Lung (tissue), 12 donors: ENCODE data around the gene HDHD3. TPM values are rescaled to one million over a fixed set of nuclear protein-coding genes. Genes with fewer than 3 reads are reported as not detected.

Experiments used
- ATAC-seq: fragments of 200-7000 bp; cut with Tn5 transposase; one replicate; pipeline ENCODE4 v1.9.1; 2020; ENCODE audit warnings: moderate number of reproducible peaks; ENCODE audit not compliant: insufficient read depth, low FRiP score
- DNase-seq, 3 donors: peaks; one replicate each; pipeline ENCODE4 v3.0.0-alpha.2; 2013 to 2017
- H3K27ac ChIP-seq, 2 donors: one replicate each; pipeline ENCODE4 v1.5.1; 2013; ENCODE audit warnings: mild to moderate bottlenecking in 2 of 2, moderate library complexity in 2 of 2, control low read depth in 1 of 2, inconsistent platforms in 1 of 2, low read depth in 1 of 2, low read length in 1 of 2
- H3K27me3 ChIP-seq, 3 donors: one replicate each; pipeline ENCODE4 v1.5.1; 2013; ENCODE audit warnings: low read length in 2 of 3; ENCODE audit not compliant: control insufficient read depth in 3 of 3, insufficient read depth in 3 of 3
- H3K36me3 ChIP-seq, 4 donors: one replicate each; pipeline ENCODE4 v1.5.1; 2013; ENCODE audit warnings: low read length in 4 of 4, mild to moderate bottlenecking in 1 of 4, moderate library complexity in 1 of 4; ENCODE audit not compliant: control insufficient read depth in 4 of 4, insufficient read depth in 4 of 4
- H3K4me1 ChIP-seq, 5 donors: one replicate each; pipeline ENCODE4 v1.5.1; 2013; ENCODE audit warnings: low read length in 5 of 5, mild to moderate bottlenecking in 2 of 5, moderate library complexity in 1 of 5; ENCODE audit not compliant: control insufficient read depth in 5 of 5, insufficient read depth in 5 of 5
- H3K4me3 ChIP-seq: one replicate; pipeline ENCODE4 v1.5.1; 2013; ENCODE audit warnings: mild to moderate bottlenecking, control low read depth, moderate library complexity
- H3K9ac ChIP-seq, 2 donors: one replicate each; pipeline ENCODE4 v1.5.1; 2013; ENCODE audit warnings: low read length in 2 of 2, control low read depth in 1 of 2; ENCODE audit not compliant: insufficient read depth in 1 of 2
- H3K9me3 ChIP-seq, 4 donors: one replicate each; pipeline ENCODE4 v1.5.1; 2013; ENCODE audit warnings: low read length in 3 of 4, mild to moderate bottlenecking in 1 of 4, moderate library complexity in 1 of 4; ENCODE audit not compliant: control insufficient read depth in 4 of 4, insufficient read depth in 3 of 4
- WGBS, 2 donors: extraction: QIAGEN DNeasy Blood & Tissue Kit; methylation state at CpG; one replicate each; pipeline ENCODE4 v1.1.7; 2013; 5-methylcytosine and 5-hydroxymethylcytosine counted together
- polyA plus RNA-seq, 2 donors: library from polyadenylated mRNA; stranded (reverse); fragments of 200-250 nt; gene quantifications; one replicate each; pipeline ENCODE4 v1.2.1, GENCODE V29; 2013
- total RNA-seq, 2 donors: library from RNA; depleted of rRNA in 1 of 2; stranded (reverse); fragments of >200 nt in 1 of 2; gene quantifications; one replicate each; pipeline ENCODE4 v1.2.1, GENCODE V29; 2014 to 2021
- TF ChIP-seq, protein P1 (sequence below): IDR thresholded peaks from 2 replicates; pipeline ENCODE4 v1.5.1; 2012; ENCODE audit warnings: mild to moderate bottlenecking; ENCODE audit errors: control extremely low read depth, extremely low read depth
- donor health status: control.
- donor health status: control.
- donor health status: Bipolar disorder and iron deficiency.
- donor health status: healthy.
- donor health status: DM: yes; HTN: yes; CAD: no.

The HDHD3 gene
- total and polyA plus RNA-seq, 4 donors, result 17.0 to 21.1 (median 18.9) TPM

DNA sequence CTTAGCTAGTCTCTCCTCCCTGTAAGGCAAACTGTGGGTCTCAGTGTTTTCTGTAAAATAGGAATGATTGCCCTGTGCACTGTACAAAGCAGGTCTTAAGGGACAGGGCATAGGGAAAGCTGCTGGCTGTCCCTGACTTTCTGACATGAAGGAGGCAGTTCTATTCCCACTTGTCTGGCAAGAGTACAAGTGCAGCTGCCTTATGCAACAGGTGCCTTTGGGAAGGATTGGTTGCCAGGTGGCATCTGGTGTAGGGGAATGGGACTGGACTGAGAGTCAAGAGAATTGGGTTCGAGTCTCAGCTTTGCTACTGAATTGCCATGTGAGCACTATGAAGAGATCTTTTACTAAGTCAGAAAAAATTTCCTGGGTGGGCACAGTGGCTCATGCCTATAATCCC lies 17.4 kb downstream of the HDHD3 start:
- DNase-seq (no peak), ATAC-seq (no peak)
- Histone ChIP-seq H3K27me3 (peaks cover 0 to 2% (median 2%) of the 10 kb centered on the region in 3 donors), H3K36me3 (no peaks in the 10 kb centered on the region), H3K9ac (no peak overlapping the region), H3K4me1 (no peaks in the 10 kb centered on the region), H3K4me3 (no peak overlapping the region), H3K9me3 (no peaks in the 10 kb centered on the region), H3K27ac (no peak overlapping the region)
- 89 to 90% methylated on average over 1 of the region's 1 CpG for WGBS, 2 donors
- TF ChIP-seq, protein P1, sequence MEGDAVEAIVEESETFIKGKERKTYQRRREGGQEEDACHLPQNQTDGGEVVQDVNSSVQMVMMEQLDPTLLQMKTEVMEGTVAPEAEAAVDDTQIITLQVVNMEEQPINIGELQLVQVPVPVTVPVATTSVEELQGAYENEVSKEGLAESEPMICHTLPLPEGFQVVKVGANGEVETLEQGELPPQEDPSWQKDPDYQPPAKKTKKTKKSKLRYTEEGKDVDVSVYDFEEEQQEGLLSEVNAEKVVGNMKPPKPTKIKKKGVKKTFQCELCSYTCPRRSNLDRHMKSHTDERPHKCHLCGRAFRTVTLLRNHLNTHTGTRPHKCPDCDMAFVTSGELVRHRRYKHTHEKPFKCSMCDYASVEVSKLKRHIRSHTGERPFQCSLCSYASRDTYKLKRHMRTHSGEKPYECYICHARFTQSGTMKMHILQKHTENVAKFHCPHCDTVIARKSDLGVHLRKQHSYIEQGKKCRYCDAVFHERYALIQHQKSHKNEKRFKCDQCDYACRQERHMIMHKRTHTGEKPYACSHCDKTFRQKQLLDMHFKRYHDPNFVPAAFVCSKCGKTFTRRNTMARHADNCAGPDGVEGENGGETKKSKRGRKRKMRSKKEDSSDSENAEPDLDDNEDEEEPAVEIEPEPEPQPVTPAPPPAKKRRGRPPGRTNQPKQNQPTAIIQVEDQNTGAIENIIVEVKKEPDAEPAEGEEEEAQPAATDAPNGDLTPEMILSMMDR, result no peak

DNA sequence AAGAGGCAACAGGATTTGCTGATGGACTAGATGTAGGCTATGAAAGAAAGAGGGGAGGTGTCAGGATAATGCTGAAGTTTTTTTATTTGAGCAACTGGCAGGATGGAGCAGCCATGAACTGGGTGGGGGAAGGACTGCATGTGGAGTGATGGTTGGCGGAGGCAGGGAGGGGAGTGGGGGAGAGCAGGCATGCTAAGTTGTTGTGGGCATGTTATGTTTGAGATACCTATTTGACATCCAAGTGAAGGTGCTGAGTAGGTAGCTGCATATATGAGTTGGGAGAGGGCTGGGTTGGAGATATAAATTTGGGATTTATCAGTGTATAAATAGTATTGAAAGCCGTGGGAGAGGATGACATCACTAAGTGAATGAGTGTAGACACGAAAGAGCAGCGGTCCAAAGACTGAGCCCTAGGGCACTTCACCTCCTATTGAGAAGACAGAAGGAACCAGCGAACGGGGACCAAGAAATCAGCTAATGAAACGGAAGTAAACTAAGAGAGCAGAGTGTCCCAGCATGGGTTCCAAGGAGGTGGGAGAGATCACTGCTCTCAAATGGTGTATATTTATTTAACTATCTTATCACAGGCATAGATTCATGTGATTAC lies 20.0 kb downstream of the HDHD3 start:
- Histone ChIP-seq H3K4me3 (no peak overlapping the region), H3K4me1 (no peaks in the 10 kb centered on the region), H3K9me3 (no peaks in the 10 kb centered on the region), H3K27ac (no peak overlapping the region), H3K27me3 (peaks cover 0 to 14% (median 13%) of the 10 kb centered on the region in 3 donors), H3K9ac (no peak overlapping the region), H3K36me3 (no peaks in the 10 kb centered on the region)
- WGBS, 2 donors, result 71 to 81% methylated on average over 7 of the region's 7 CpGs
- TF ChIP-seq, protein P1, result no peak
- DNase-seq (no peak), ATAC-seq (no peak)

DNA sequence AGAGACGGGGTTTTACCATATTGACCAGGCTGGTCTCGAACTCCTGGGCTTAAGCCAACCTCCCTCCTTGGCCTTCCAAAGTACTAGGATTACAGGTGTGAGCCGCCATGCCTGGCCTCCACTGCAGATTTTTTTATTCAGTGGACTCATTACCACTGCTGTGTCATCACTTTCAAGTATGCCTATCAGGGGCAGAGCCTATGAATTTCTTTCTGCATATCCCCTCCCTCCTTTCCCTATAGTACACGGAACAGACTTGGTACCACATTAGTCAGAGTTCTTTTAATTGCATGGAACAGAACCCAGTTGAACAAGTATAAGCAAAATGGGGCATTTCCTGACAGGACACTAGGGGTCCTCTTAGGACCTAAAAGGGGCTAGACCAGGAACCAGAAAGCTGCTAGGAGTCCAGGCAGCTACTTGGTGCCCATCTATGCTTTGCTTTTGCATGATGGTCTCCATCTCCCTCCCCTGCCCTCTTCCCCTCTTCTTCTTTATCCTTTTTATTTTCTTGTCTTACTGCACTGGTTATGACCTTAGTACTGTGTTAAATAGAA lies 21.7 kb downstream of the HDHD3 start:
- H3K9ac ChIP-seq, result no peak overlapping the region
- H3K27me3 ChIP-seq, result peaks cover 0 to 28% (median 26%) of the 10 kb centered on the region in 3 donors
- no peak for ATAC-seq
- TF ChIP-seq, protein P1, result no peak
- 86 to 95% methylated on average over 4 of the region's 4 CpGs for WGBS, 2 donors
- H3K4me3 ChIP-seq, result no peak overlapping the region
- H3K36me3 ChIP-seq, result no peaks in the 10 kb centered on the region
- no peaks in the 10 kb centered on the region for H3K9me3 ChIP-seq
- H3K27ac ChIP-seq, result no peak overlapping the region
- DNase-seq, result no peak
- peaks cover 0 to 1% (median 0%) of the 10 kb centered on the region in 5 donors for H3K4me1 ChIP-seq

DNA sequence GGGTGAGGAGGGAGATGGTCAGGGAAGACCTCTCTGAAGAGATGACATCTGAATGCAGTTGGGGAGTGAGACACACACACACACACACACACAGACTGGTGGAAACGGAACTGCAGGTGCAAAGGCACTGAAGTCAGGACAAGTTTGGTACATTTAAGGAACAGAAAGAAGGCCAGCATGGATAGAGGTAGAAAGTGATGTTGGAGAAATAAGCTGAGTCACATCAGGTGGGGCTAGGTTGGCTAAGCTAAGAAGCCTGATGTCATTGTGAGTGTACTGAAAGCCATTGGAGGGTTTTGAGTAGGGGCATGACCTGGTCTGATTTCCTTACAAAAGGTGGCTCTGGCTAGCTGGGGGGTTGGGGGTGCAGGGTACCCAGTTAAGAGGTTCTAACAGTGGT lies 24.4 kb downstream of the HDHD3 start:
- Histone ChIP-seq H3K4me3 (no peak overlapping the region), H3K27me3 (peaks cover 0 to 44% (median 37%) of the 10 kb centered on the region in 3 donors), H3K27ac (no peak overlapping the region), H3K36me3 (no peaks in the 10 kb centered on the region), H3K9ac (no peak overlapping the region), H3K9me3 (no peaks in the 10 kb centered on the region), H3K4me1 (peaks cover 0 to 6% (median 2%) of the 10 kb centered on the region in 5 donors)
- ATAC-seq (no peak), DNase-seq (no peak)
- 58 to 77% methylated on average over 1 of the region's 1 CpG for WGBS, 2 donors
- TF ChIP-seq, protein P1, result no peak
